Ovary (tissue), 3 donors: Measurements from ENCODE around the gene ZNF76.
"Not testable (repeated sequence)": the region's sequence is repeated elsewhere in the genome, so short reads cannot be mapped to it uniquely, and the experiment has no call there.

ENCODE experiments used
- CTCF ChIP-seq, 3 donors: fragments of 450-650 bp in 2 of 3; fragments of 200-600 bp in 1 of 3; IDR thresholded peaks; one replicate each; pipeline versions ENCODE4 v1.5.1 to v1.8.0; 2016 to 2022; ENCODE audit warnings: antibody characterized with exemption in 3 of 3, mild to moderate bottlenecking in 1 of 3
- EP300 ChIP-seq: sonication (generic); formaldehyde crosslinking; IDR thresholded peaks from one replicate; pipeline ENCODE4 v1.6.1; 2017; ENCODE audit warnings: antibody characterized with exemption
- POLR2A ChIP-seq: fragments of 450-650 bp; IDR thresholded peaks from one replicate; pipeline ENCODE4 v1.6.1; 2017; ENCODE audit warnings: antibody characterized with exemption, mild to moderate bottlenecking, moderate library complexity
- donor health status: DM: no; HTN: no; CAD: no.

- not testable (repeated sequence) for TF ChIP-seq CTCF (IDR thresholded peaks at IDR 0.05); POLR2A; EP300
These were observed 47.6 kb downstream of the ZNF76 start for GRCh38 chr6:35307138-35307537.
